HG02623 (cell line): Measurements from ENCODE around the gene TBCA.

Source experiments
- ATAC-seq: cut with Tn5 transposase; IDR thresholded peaks from one replicate; pipeline ENCODE4 v1.9.1; 2021; ENCODE audit warnings: moderate library complexity; ENCODE audit not compliant: unreplicated experiment

The TBCA gene

GRCh38 chr5:77644371-77645157 is 131.6 kb downstream of the TBCA start:
- no peak for ATAC-seq

- no peak for ATAC-seq
These were observed 132.3 kb downstream of the TBCA start for GRCh38 chr5:77643654-77644370.

GRCh38 chr5:77642738-77643653 is 133.1 kb downstream of the TBCA start:
- no peak for ATAC-seq

DNA sequence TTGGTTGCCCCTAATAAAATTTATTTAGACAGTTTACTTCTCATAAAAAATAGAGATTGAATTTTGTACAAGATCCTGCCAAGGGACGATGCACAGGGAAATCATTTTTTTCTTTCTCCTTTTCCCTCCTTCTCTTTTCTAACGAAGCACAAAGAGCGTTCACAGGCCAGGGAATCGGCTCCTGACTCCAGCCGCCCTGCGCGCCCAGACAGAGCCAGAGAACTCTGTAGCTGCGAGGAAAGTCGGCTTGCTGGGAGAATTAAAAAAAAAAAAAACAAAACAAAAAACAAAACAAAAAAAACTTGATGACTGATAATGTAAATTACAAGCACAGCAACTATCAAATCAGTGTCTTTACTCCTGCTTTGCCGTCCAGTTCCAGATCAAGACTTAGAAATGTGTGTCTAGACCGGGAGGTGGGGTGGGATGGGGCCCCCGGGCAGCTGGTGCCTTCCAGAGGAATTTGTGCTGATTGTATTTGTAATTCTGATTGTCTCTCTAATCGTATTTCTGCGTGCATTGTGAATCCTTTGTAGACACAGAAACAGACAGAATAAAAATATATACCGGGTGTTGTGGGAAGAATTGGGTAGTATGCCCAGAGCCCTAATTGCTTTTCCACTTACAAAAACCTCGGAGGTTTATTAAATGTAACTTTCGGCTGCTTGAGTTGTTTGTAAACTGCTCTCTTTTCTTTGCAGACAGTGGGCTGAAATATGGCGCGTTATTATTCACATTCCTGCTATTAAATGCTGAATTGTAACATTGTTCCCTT is 134.0 kb downstream of the TBCA start:
- no peak for ATAC-seq

- ATAC-seq: no peak
These were observed 134.7 kb downstream of the TBCA start for GRCh38 chr5:77641397-77641943.
